Activated CD4-positive, alpha-beta T cell treated with anti-CD3 and anti-CD28 coated beads, Interleukin-2, amount 50 U/mL, for 48 hours (primary cell): Measurements from ENCODE around the gene CDH23.

Source experiments
- DNase-seq, 2 experiments: peaks; one replicate each; pipeline ENCODE4 v3.0.0-alpha.2; 2020

Gene CDH23

GRCh38 chr10:71767420-71768035 lies 370.8 kb downstream of the CDH23 start:
- no peak for DNase-seq

DNA sequence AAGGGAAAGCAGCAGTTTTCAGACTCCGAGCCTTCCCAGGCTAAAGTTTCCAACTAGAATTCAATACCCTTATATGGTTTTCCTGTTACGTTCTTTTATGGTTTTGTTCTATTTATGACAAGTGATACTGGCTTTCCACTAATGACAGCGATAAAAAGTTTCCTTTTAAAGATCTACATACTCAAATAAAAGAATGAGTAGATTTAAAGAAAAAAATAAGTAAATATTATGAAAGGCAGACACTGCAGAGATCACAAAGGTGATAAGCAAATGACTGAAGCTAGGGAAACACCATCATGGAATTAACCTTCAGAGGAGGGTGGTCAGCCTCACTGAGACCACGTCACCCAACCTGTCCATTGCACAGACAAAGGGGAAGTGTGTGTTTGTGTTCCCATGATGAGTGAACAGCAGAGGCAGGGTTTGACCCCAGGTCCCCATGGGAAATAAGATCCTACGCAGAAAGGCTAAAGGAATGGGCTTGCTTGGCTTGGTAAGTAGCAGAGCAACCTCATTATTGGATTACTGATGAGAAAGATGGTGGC lies 372.6 kb downstream of the CDH23 start:
- no peak for DNase-seq

GRCh38 chr10:71770255-71770654 lies 373.5 kb downstream of the CDH23 start:
- no peak for DNase-seq

DNA sequence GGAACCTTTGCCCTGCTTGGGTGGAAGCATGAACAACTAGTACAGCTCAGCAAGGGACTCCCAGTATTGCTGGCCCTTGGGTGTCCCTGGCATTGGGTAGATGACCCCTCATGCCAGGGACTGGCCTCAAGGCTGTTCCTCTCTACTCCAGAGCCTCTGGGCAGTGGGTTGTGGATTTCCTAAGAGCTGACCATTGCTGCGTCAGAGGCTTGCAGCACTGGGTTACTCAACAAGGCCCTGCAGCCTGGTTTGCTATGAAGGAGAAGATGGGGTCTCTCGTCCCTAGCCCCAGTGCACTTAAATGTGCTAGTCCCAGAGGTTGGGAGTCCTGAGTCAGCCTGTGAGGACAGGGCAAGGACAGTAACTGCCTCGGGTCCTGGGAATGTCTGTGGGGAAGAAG lies 374.1 kb downstream of the CDH23 start:
- no peak for DNase-seq

DNA sequence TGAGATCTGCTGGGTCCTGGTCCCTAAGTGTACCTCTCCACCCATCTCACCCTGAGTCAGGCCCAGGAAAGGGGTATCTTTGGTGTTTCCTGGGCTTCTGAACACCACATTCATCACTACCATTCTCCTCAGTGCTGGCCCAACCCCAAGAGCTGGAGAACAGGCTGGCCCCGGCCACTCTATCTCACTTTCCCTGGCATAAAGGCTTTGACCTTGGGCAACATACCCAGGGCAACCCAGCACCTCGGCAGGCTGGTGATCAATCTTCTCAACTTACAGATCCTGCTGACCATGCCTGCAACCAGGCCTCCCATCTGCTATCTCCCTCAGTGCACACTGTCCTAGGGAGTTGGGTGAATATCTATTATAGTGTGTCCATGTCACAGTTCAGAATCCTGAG lies 374.5 kb downstream of the CDH23 start:
- no peak for DNase-seq

DNA sequence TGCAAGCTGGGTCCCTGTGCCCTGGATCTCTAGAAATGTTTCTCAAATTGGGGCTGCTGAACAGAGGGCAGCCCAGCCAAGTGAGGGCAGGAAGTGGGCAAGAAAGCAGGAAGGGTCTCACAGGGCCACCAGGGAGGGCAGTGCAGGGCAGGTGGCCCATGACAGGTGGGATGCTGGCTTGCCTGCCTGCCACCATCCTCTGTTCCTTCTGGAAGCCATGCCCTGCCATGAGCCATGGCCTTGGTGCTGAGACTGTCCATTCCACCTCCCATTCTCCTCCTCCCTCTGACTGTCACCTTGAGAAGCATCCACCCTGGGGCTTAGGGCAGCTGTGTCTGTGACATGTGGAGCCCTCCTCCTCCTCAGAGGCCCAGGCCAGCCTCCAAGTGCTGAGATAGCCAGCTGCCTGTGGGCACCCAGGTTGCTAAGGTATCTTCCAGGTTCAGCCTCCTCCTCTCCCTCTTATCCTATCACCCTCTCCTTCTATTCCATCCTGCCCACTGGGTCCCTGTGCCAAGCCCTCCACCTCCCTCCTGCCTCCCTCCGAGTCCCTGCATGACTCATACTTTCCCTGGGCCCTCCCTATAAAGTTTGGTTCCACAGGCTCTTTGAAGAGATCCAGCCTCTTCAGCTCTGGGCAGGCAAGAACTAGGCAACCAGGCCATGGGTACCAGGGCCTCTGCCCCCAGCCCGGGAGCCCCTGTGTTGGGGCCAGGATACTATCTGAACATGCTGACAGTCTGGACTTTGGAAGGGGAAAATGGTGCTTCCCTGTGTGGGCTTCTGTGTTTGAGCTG lies 375.3 kb downstream of the CDH23 start:
- peak; percentile 55 to 72 for DNase-seq

- no peak for DNase-seq
These were observed 376.1 kb downstream of the CDH23 start for GRCh38 chr10:71772832-71773220.

DNA sequence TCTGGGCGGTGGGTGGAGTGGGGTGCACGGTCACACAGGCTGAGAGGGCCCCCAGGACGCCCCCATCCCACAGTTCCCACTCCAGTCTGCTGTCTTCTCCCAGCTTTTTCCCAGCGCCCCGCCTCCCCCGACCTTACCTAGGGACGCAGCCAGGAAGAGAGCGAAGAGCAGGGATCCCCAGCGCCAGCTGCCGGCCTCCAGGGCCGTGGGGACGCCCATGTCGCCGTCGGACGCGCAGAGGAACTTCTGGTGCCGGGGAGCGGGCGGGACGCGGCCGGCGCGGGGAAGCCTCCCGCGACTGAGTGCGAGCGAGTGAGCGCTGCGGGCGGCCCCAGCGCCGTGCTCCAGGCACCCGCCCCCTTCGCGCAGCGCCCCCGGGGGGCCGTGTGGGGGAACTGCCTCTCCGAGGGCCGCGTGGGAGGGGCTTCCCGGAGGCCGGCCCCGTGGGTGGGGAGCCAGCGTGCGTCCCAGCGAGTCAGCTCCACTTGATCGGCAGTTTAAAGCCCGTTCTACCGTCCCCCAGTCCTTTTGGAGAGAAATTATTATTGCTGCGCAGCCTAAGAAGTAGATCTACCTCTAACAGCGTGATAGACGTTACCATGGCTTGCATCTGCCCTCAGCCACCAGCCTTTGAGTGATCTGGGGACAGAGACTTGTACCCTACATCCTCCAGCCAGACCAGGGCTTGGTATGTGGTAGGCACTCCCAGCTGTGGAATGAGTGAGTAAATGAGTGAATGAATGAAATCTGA lies 376.7 kb downstream of the CDH23 start, which contains the start of gene VSIR:
VSIR (minus strand) TSS at position 300 of the 751 bp plus-strand sequence; CDS start at position 219, 81 bp downstream.
- DNase-seq = peak; percentile 95 to 96

DNA sequence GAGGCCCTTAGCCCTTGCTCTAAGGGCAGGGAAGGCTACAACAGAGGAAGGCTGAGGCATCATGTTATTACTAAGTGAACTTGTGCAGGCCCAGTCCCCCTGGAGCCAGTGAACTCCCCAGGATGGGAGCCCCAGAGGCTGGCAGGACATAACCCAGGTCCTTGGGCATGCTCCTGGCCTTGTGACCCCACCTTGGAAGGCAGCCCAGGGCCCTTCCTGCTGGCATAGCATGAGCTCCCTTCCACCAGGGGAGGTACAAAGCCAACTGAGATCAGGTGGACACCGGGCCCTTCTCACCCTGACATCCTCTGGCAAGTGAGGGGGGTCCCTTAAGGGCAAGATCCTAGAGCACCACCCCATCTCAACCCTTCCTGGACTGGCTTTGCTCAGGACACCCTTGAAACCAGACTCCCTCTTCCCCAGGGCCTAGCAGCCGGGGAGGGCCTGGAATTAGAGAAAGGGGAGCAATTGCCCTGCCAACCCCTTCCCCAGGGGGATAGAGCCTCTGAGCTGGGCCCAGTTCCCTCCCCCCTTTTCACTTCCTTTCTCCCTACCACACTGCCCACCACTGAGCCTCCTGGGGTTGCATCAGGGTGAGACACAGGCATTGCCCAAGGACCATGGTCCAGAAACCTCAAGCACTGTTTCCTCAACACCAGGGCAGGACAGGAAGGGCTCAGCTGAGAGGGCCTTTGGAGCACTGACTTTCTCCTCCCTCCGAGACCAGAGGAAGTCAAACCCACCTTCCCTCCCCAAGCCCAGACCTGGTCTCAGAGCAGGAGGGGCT lies 378.4 kb downstream of the CDH23 start:
- DNase-seq = no peak

DNA sequence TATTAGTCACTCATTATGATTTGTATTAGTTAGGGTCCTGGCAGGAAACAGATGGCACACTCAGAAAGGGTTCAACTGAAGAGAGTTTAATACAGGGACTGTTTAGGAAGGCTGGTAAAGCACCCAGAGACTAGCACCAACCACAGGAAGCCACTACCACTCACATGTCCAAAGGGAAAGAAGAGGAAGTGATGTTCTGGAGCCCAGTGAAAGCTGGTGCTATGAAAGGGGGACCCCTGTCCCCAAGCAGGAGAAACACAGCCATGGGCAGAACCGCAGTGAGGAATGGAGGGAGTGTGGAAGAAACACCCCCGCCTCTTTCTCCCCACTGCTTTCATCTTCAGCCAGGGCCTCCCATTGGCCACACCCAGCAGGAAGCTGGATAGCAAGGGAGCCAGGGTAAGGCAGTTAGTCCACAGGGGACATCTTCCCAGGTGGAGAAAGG lies 379.8 kb downstream of the CDH23 start:
- no peak for DNase-seq

GRCh38 chr10:71777213-71777985 lies 380.7 kb downstream of the CDH23 start:
- DNase-seq = no peak

GRCh38 chr10:71778071-71778825 lies 381.5 kb downstream of the CDH23 start:
- no peak for DNase-seq

GRCh38 chr10:71779641-71780040 lies 382.9 kb downstream of the CDH23 start:
- DNase-seq = no peak

DNA sequence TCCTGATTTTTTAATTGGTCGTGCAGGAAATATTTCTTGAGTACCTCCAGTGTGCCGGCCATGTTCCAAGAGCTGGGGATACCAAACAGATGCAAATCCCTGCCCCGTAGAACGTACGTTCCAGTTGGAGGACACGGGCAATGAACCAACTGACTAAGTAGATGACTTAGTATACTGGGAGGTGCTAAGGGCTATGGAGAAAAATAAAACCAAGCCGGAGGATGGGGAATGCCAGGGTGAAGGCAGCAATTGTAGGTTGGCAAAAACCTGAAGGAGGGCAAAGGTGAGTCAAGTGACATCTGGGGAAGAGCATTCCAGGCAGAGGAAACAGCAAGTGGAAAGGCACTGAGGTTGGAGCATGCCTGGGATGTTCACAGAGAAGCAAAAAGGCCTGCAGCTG lies 383.4 kb downstream of the CDH23 start:
- DNase-seq = no peak

DNA sequence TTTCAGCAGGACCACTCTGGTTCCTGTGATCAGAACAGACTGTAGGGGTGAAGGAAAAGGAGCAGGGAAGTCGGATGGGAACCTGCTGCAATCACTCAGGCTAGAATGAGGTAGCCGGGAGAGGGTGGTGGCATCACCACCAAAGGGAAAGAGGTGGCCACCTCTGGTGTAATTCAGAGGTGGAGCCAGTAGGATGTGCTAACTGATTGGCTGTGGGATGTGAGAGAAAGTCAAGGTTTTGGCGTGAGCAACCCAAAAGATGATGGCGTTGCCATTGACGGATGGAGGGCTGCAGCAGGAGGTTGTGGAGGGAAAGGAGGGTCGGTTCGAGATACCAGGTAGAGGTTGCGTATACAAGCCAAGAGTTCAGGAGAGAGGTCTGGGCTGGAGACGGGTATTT lies 384.0 kb downstream of the CDH23 start:
- no peak for DNase-seq

DNA sequence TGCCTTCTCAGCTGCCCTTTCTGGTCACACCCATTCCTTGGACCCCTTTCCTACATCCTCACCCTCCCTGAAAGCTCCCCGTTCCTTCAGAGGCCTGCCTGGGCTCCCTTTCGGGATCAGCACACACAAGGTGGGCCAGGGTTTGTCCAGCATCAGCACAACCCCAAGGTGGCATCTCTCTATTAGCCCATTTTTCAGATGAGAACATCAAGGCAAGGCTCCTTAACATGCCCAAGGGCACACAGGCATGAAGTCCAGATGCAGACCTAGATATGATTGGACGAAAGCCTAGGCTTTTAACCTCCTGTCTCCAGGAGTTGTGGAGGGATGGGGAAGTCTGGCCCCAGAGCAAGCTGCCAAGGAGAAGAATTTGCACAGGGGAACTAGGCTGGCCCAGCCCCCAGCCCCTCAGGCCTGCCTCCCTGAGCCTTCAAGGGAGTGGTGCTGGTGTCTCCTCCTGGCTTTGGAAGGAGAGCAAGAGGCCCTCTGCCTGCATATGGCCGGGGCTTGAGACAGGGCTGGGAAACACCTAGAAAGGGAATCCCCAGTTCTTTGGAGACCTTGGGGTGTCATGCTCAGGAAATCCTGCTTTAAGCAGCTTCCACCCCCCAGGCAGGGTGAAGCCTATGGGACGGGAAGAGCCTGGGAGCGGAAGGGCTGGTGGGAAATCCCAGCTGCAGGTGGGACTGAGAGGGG lies 385.6 kb downstream of the CDH23 start:
- DNase-seq = no peak

- no peak for DNase-seq
These were observed 386.3 kb downstream of the CDH23 start for GRCh38 chr10:71782917-71783490.

DNA sequence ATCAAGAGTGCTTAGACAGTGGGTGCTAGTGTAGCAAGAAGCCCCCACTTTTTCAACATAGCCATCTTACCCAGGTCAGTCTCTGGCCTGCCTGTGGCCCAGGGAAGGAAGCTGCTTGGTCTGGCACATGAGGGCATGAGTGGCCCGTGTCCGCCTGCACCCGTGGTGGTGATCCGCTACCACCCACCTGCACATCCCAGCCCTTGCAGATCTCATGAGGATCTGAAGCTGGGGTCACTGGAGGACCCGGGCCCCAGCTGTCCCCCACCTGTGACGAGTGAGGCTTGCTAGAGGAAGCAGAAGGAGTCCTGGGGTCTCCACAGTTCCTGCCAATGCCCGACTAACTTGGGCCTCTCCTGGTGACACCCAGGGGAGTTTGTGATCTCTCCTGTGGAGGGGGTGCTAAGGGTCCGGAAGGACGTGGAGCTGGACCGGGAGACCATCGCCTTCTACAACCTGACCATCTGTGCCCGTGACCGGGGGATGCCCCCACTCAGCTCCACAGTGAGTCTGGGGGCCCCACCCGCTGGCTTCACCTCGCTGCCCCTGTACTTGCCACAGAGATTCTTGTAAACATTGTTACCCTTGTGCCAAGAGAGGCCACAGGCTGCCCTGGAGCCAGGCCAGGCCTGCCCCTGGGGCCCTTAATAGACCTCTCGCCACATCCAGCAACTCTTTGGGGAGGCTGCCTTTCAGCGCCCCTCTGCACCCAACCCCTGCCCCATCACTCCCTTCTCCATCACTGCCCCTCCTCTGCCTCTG lies 387.4 kb downstream of the CDH23 start:
- no peak for DNase-seq

GRCh38 chr10:71784679-71785272 lies 388.1 kb downstream of the CDH23 start:
- no peak for DNase-seq
